ENCODE data around the gene OPHN1. TPM values are rescaled to one million over a fixed set of nuclear protein-coding genes. Genes with fewer than 3 reads are reported as not detected.

Gene OPHN1
- total RNA-seq, 1 donor from 2014 or later = 7.8 TPM

DNA sequence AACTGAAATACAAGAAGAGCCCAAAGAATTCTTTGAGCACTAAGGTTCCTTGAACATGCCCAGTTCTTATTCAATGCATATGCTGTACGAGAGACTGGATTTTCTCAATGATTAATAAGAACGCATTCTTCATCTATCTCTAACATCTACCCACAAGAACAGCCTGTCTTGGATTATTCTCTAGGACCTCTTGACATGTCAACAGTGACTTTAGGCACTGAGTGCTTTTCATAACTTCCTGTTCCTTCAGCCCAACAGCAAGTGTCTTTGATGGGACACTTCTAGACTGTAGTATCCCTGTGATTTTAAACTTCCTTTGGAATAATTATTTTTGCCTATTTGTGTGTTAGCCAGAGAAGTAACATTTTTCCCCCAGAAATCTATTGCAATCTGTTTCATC lies 69.3 kb downstream of the OPHN1 start:
- DNase-seq = no peak
- Mint-ChIP-seq H3K36me3 (ENCODE audit: unreplicated experiment) (no peaks in the 10 kb centered on the region), H3K4me1 (ENCODE audit: low read depth, unreplicated experiment) (peaks cover 8% of the 10 kb centered on the region), H3K4me3 (ENCODE audit: unreplicated experiment) (no peak overlapping the region), H3K27me3 (ENCODE audit: unreplicated experiment) (peaks cover 3% of the 10 kb centered on the region), H3K27ac (ENCODE audit: unreplicated experiment) (no peak overlapping the region), H3K9me3 (ENCODE audit: unreplicated experiment) (peaks cover 4% of the 10 kb centered on the region)
- TF ChIP-seq, protein P1, sequence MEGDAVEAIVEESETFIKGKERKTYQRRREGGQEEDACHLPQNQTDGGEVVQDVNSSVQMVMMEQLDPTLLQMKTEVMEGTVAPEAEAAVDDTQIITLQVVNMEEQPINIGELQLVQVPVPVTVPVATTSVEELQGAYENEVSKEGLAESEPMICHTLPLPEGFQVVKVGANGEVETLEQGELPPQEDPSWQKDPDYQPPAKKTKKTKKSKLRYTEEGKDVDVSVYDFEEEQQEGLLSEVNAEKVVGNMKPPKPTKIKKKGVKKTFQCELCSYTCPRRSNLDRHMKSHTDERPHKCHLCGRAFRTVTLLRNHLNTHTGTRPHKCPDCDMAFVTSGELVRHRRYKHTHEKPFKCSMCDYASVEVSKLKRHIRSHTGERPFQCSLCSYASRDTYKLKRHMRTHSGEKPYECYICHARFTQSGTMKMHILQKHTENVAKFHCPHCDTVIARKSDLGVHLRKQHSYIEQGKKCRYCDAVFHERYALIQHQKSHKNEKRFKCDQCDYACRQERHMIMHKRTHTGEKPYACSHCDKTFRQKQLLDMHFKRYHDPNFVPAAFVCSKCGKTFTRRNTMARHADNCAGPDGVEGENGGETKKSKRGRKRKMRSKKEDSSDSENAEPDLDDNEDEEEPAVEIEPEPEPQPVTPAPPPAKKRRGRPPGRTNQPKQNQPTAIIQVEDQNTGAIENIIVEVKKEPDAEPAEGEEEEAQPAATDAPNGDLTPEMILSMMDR (IDR thresholded peaks at IDR 0.05; ENCODE audit: partially characterized antibody, unreplicated experiment) = no peak

DNA sequence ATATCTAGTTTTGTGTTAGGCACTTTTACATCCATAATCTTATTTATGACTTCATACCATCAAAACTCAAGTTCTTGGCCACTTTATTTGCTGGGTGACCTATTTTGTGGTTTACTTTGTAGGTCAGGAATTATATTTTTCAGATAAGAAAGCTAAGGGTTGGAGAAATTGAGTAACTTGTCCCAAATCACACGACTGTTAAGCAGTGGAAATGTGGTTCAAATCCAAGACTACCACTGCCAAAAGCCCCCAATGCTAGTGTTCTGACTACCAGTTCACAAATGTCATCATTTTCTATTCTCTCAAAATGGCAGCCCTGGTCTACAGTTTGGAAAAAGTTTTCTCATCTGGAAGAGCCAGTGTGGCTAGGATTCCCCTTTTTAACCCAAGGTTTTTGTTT lies 74.6 kb downstream of the OPHN1 start:
- Mint-ChIP-seq H3K9me3 (ENCODE audit: unreplicated experiment) (no peaks in the 10 kb centered on the region), H3K4me3 (ENCODE audit: unreplicated experiment) (no peak overlapping the region), H3K4me1 (ENCODE audit: low read depth, unreplicated experiment) (no peaks in the 10 kb centered on the region), H3K27ac (ENCODE audit: unreplicated experiment) (no peak overlapping the region), H3K36me3 (ENCODE audit: unreplicated experiment) (no peaks in the 10 kb centered on the region), H3K27me3 (ENCODE audit: unreplicated experiment) (no peaks in the 10 kb centered on the region)
- no peak for DNase-seq
- TF ChIP-seq, protein P1 (IDR thresholded peaks at IDR 0.05; ENCODE audit: partially characterized antibody, unreplicated experiment) = no peak

DNA sequence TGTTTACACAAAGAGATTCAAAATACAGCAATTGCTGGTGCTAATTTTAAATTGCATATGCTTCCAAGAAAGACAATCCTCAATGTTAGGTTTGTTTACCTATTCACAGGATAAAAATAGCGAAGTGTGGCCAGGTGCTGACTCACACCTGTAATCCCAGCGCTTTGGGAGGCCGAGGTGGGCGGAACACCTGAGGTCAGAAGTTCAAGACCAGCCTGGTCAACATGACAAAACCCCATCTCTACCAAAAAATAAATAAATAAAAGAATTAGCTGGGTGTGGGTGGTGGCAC lies 77.7 kb downstream of the OPHN1 start:
- Mint-ChIP-seq H3K4me3 (ENCODE audit: unreplicated experiment) (no peak overlapping the region), H3K36me3 (ENCODE audit: unreplicated experiment) (no peaks in the 10 kb centered on the region), H3K9me3 (ENCODE audit: unreplicated experiment) (no peaks in the 10 kb centered on the region), H3K27me3 (ENCODE audit: unreplicated experiment) (no peaks in the 10 kb centered on the region), H3K4me1 (ENCODE audit: low read depth, unreplicated experiment) (no peaks in the 10 kb centered on the region), H3K27ac (ENCODE audit: unreplicated experiment) (no peak overlapping the region)
- no peak for DNase-seq
- TF ChIP-seq, protein P1 (IDR thresholded peaks at IDR 0.05; ENCODE audit: partially characterized antibody, unreplicated experiment) = no peak

DNA sequence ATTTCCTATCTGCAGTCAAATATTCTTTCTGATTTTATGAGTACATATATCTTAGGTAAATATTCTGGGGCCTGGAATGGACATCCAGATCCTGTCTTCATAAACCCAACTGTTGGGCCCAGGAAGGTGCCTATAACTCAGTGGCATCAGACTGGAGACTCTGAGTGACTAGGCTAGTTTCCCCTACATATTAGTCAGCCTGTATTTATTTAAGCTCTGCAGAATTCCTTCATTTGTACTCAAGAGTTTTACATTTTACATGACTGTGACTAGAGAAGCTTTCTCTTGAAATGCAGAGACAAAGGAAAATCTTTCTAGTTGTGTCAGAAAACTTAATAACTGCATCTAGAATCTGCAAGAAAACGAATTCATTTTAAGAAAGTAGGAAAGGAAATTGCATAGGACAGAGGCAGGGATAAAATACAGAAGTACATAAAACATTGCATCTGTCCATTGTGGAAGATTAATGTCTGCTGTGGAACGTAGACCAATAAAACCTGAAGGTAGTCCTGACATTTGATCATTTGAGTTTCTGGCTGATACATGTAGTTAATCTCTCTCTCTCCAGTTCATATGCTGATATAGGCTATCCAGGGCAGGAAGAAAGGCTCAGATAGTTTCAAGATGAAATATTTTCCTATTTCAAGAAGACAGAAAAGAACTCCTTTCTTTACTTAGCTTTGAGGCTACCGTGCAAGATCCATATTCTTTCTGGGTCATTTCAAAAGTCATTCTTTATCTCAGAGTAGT lies 78.2 kb downstream of the OPHN1 start:
- no peak for DNase-seq
- no peak overlapping the region for H3K27ac Mint-ChIP-seq (ENCODE audit: unreplicated experiment)
- no peaks in the 10 kb centered on the region for H3K9me3 Mint-ChIP-seq (ENCODE audit: unreplicated experiment)
- no peak overlapping the region for H3K4me3 Mint-ChIP-seq (ENCODE audit: unreplicated experiment)
- no peaks in the 10 kb centered on the region for H3K4me1 Mint-ChIP-seq (ENCODE audit: low read depth, unreplicated experiment)
- no peaks in the 10 kb centered on the region for H3K36me3 Mint-ChIP-seq (ENCODE audit: unreplicated experiment)
- TF ChIP-seq, protein P1 (IDR thresholded peaks at IDR 0.05; ENCODE audit: partially characterized antibody, unreplicated experiment) = no peak
- H3K27me3 Mint-ChIP-seq (ENCODE audit: unreplicated experiment) = no peaks in the 10 kb centered on the region

DNA sequence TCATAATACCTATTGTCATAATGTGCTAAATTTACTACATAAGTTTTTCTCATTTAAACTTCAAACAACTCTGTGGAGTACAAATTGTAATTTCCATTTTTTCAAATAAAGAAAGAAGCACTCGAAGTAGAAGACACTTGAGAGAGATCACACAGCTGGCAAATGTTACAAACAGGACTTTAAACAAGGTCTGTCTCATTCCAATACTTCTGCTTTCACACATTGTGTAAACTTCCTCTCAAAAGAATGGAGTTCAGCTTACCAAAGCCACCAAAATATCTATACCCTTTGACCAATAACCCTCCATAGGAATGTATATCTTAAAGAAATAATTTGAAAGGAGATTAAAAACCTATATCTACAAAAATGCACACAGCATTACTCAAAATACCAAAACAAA lies 88.3 kb downstream of the OPHN1 start:
- Mint-ChIP-seq H3K36me3 (ENCODE audit: unreplicated experiment) (no peaks in the 10 kb centered on the region), H3K27ac (ENCODE audit: unreplicated experiment) (no peak overlapping the region)

More for the DNA sequence above, 88.3 kb downstream of the OPHN1 start:
- TF ChIP-seq, protein P1 (IDR thresholded peaks at IDR 0.05; ENCODE audit: partially characterized antibody, unreplicated experiment) = no peak
- Mint-ChIP-seq H3K9me3 (ENCODE audit: unreplicated experiment) (no peaks in the 10 kb centered on the region), H3K27me3 (ENCODE audit: unreplicated experiment) (no peaks in the 10 kb centered on the region), H3K4me3 (ENCODE audit: unreplicated experiment) (no peak overlapping the region), H3K4me1 (ENCODE audit: low read depth, unreplicated experiment) (no peaks in the 10 kb centered on the region)
- DNase-seq = no peak
